ENCODE data around the gene CUBN. TPM values are rescaled to one million over a fixed set of nuclear protein-coding genes. Genes with fewer than 3 reads are reported as not detected.

Gene CUBN
- total RNA-seq, 1 donor from 2014 or later, result 2.5 TPM

- H3K9me3 Mint-ChIP-seq, result no peaks in the 10 kb centered on the region
- H3K27me3 Mint-ChIP-seq, result peaks cover 7% of the 10 kb centered on the region
- H3K4me1 Mint-ChIP-seq, result no peaks in the 10 kb centered on the region
- ChIA-PET POLR2A (no interaction called here), CTCF (no interaction called here)
- no peak overlapping the region for H3K27ac Mint-ChIP-seq
- H3K36me3 Mint-ChIP-seq (ENCODE audit: low read depth), result no peaks in the 10 kb centered on the region
- TF ChIP-seq, protein P1, sequence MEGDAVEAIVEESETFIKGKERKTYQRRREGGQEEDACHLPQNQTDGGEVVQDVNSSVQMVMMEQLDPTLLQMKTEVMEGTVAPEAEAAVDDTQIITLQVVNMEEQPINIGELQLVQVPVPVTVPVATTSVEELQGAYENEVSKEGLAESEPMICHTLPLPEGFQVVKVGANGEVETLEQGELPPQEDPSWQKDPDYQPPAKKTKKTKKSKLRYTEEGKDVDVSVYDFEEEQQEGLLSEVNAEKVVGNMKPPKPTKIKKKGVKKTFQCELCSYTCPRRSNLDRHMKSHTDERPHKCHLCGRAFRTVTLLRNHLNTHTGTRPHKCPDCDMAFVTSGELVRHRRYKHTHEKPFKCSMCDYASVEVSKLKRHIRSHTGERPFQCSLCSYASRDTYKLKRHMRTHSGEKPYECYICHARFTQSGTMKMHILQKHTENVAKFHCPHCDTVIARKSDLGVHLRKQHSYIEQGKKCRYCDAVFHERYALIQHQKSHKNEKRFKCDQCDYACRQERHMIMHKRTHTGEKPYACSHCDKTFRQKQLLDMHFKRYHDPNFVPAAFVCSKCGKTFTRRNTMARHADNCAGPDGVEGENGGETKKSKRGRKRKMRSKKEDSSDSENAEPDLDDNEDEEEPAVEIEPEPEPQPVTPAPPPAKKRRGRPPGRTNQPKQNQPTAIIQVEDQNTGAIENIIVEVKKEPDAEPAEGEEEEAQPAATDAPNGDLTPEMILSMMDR (IDR thresholded peaks at IDR 0.05), result no peak
- ATAC-seq (ENCODE audit: low read depth) (no peak), DNase-seq (no peak)
- intact Hi-C loops (cut with micrococcal nuclease), result no loop called here
- no peak overlapping the region for H3K4me3 Mint-ChIP-seq
Measured at GRCh38 chr10:17005621-17006566, 123.7 kb downstream of the CUBN start.

- ATAC-seq (ENCODE audit: low read depth), result no peak
- H3K9me3 Mint-ChIP-seq, result no peaks in the 10 kb centered on the region
- no peak overlapping the region for H3K27ac Mint-ChIP-seq
- ChIA-PET CTCF (no interaction called here), POLR2A (no interaction called here)
- intact Hi-C loops (cut with micrococcal nuclease), result no loop called here
- H3K36me3 Mint-ChIP-seq (ENCODE audit: low read depth), result no peaks in the 10 kb centered on the region
- H3K27me3 Mint-ChIP-seq, result peaks cover 7% of the 10 kb centered on the region
- TF ChIP-seq, protein P1 (IDR thresholded peaks at IDR 0.05), result no peak
- H3K4me1 Mint-ChIP-seq, result no peaks in the 10 kb centered on the region
- DNase-seq, result no peak
- no peak overlapping the region for H3K4me3 Mint-ChIP-seq
Measured at GRCh38 chr10:17004801-17005380, 124.7 kb downstream of the CUBN start.

GRCh38 chr10:17003651-17004286, 125.8 kb downstream of the CUBN start:
- Mint-ChIP-seq H3K4me3 (no peak overlapping the region), H3K27me3 (peaks cover 7% of the 10 kb centered on the region), H3K36me3 (ENCODE audit: low read depth) (no peaks in the 10 kb centered on the region), H3K4me1 (no peaks in the 10 kb centered on the region), H3K27ac (no peak overlapping the region), H3K9me3 (no peaks in the 10 kb centered on the region)
- ATAC-seq (ENCODE audit: low read depth) (no peak), DNase-seq (no peak)
- TF ChIP-seq, protein P1 (IDR thresholded peaks at IDR 0.05), result no peak
- ChIA-PET POLR2A (no interaction called here), CTCF (no interaction called here)
- intact Hi-C loops (cut with micrococcal nuclease), result no loop called here

GRCh38 chr10:17003151-17003550, 126.5 kb downstream of the CUBN start:
- ChIA-PET POLR2A (no interaction called here), CTCF (no interaction called here)
- Mint-ChIP-seq H3K27ac (no peak overlapping the region), H3K9me3 (no peaks in the 10 kb centered on the region), H3K27me3 (peaks cover 7% of the 10 kb centered on the region), H3K4me3 (no peak overlapping the region), H3K4me1 (no peaks in the 10 kb centered on the region), H3K36me3 (ENCODE audit: low read depth) (no peaks in the 10 kb centered on the region)
- DNase-seq (no peak), ATAC-seq (ENCODE audit: low read depth) (no peak)
- TF ChIP-seq, protein P1 (IDR thresholded peaks at IDR 0.05), result no peak
- intact Hi-C loops (cut with micrococcal nuclease), result no loop called here

Measured in activated B cell treated with CpG ODN at 0.5 μM for 24 hours (primary cell).